Bone marrow (tissue), 2 donors: ENCODE measurements around the gene TIMP2.

Experiments
- DNase-seq, 2 donors: peaks; one replicate each; lab custom pipeline; 2025; lab: John Stamatoyannopoulos, UW

TIMP2 gene

DNA sequence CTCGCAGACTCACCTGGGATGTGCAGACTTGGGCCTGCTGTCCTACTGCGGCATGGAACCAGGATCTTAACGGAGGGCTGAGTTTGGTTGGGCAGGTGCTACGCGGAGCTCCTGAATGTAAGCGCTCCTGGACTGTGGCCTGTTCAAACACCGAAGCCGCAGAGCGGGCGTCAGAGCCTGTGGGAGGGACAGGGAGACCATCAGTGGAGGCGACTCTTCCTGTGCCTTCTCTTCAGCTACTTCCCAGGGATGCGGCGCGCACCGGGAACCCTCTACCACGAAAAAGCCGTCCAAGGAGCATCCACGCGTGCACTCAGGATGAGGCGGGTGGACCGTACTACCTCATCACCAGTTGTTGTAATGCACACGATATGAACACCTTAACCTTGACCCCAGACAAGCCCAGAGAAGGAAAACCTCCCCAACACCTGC lies 86.6 kb downstream of the TIMP2 start:
- DNase-seq = no peak

DNA sequence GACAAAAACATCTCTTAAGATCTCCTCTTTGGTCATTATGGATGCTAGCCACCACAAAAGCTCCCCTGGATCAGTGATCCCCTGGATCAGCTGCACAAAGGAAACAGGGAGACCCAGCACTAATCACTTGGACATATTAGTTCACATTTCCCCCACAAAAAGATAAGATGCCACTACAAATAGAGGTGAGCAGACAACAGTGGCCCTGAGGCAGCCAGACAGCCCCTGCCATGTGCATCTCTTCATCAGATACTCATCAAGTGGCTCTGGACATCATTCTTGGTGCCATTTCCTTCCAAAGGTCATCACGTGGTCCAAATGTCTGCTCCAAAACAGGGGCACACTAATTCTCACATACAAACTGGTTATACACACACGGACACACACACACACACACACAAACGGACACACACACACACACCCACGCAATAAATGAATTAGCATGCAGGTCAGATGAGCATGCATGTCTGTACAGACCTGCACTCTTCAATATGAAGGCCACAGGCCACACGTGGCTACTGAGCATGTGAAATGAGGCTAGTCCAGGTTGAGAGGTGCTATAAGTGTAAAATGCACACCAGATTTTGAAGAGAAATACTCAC lies 88.7 kb downstream of the TIMP2 start:
- DNase-seq = no peak

DNA sequence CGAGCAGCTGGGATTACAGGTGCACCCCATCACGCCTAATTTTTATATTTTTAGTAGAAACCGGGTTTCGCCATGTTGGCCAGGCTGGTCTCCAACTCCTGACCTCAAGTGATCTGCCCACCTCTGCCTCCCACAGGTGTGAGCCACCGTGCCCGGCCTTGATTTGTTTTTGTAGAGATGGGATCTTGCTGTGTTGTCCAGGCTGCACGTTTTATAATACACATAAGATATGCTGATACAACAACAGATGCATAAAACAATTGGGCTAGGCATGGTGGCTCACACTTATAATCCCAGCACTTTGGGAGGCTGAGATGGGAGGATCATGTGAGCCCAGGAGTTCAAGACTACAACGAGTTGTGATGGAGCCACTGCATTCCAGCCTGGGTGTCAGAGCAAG lies 90.6 kb downstream of the TIMP2 start:
- no peak for DNase-seq

DNA sequence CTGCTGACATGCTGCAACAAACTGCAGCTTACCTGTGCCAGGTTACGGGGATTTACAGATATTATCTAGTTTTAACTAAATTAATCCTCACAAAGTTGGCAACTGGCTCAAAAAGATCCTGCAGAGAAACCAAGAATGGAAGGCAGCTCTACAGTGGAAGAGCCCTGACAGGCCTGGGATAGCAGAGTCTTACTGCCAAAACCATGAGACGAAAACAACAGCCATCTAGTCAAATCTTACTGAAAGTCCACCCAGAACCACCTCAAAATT lies 92.7 kb downstream of the TIMP2 start:
- DNase-seq = no peak

DNA sequence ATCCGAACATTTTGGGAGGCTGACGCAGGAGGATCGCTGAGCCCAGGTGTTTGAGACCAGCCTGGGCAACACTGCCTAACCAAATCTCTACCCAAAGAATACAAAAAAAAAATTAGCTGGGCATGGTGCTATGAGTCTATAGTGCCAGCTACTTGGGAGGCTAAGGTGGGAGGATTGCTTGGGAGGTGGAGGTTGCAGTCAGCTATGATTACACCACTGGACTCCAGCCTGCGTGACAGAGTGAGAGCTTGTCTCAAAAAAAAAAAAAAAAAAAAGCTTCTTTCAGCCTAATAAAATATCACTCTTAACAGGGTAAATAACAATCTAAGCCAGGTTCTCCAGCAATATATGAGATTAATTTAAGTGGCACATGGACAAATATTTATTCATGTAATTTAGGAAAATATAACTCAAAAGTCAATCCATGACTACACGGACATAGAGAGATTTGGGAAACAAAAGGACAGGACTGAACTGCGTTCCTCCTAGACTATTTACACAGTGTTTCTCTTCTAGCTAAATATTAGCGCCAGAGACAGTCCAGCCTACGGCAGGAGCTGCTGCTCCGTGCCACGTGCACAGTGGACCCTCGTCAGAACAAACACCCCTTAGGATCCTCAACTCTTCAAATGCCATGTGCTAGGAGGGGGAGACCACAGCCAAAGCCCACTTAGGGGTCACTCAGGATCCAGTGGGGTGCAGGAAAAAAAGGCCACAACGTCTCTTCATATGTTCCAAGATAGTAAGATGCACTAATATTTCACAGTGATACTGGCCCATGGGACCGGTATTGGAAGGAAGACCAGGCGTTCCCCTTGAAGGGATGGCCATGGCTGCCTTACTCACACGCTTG lies 93.3 kb downstream of the TIMP2 start:
- no peak for DNase-seq

DNA sequence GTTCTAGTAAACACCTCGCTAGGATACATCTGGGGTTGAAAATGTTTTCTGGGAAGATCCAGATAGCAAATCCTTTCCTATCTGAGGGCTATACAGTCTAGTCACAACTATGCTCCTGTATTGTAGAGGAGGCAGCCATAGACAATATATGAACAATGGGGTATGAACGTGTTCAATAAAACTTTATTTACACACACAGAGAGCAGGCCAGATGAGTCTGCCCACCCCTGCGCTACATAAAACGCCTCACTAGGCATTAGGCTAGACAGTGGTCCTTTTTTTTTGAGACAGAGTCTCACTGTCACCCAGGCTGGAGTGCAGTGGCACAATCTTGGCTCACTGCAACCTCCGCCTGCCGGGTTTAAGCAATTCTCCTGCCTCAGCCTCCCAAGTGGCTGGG lies 95.7 kb downstream of the TIMP2 start:
- DNase-seq = no peak

DNA sequence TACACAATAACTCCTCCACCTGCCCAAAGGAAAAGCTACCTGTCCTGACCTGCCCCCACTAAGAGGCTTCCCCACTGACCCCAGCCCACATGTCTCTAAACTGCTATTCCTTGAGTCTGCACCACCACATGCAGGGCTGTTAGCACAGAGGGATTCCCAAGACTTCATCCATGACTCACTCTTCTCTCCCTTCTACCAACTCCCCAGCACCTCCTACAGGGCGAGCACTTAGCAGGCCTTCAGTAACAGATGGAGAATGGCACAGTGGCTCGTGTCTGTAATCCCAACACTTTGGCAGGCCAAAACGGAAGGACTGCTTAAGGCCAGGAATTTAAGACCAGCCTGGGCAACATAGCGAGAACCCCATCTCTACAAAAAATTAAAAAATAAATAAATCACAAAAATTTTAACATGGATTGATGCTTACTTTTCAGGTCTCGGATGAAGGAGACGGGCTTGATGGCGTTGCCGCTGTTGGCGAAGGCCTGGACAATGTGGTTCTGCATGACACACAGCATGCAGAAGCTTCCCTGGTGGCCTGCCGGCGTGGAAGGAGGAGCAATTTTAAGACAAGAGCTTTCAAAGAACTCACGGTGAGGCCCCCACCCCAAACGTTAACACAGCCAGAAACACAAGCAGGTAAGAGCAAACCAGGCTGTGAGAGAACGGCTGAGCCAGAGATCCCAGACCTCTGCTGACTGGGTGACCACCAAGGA lies 96.6 kb downstream of the TIMP2 start:
- DNase-seq = no peak

DNA sequence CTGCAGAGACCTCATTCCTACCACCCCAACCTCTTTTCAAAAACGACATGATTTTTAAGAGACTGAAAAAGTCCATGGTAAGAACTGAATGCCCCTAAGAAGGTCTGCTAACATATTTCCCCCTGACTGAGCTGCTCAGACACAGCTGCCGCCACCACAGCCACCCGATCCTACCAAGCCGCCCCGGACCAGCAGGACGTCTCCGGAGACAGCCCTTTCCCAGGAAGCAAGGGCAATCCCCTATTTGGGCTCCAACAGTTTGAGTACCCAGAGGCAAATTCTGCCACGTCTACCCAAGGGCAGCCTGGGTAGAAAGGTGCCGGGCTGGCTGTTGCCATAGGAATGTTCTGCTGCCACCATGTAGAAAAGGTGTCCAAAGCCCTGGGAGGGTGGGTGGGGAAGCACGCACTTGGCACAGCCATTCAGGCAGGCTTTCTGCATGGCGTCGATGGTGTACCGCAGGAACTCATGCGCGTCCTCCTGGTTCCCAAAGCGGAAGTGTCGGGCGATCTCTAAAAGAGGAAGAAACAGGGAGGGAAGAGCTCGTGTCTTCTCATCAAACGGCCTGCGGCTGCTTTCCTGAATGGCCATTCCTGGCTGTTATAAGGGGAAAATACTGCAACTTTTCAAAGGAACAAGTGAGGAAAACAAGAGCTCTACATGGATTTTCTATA lies 98.2 kb downstream of the TIMP2 start:
- DNase-seq = no peak

DNA sequence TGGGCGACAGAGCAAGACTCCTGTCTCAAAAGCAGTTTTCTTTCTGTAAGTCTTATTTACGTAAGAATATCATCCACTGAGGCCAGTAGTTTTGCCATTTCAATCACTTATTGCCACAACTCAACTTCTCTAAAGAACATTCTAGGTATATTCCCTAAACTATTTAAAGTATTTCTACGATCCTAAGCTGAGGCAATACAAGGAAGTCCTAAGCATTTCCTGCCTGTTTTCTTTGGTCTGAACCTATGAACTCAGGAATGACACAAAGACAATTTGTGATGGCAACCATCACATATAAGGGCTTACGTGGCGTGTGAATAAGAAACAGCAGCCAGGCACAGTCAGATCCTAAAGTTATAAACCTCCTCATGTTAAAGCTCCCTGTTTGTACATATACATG lies 98.8 kb downstream of the TIMP2 start:
- DNase-seq = no peak

DNA sequence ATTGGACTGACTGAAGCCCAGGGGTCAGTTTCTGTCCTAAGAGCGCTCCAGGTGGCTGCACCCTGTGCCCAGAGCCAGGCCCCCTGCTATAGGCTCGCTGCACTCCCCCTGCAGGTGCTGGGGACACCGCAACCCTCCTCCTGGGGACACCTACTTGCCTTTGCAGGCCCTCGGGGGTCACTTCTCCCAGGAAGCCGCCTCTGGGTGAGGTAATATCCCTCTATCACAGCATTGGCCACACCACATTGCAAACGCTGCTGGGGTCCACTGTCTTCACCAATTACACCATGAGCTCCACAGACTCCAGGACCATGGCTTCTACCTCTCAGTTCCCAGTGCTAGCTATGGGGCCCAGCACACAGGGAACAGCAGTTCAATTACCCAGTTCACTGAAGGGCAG lies 99.5 kb downstream of the TIMP2 start:
- DNase-seq = no peak

DNA sequence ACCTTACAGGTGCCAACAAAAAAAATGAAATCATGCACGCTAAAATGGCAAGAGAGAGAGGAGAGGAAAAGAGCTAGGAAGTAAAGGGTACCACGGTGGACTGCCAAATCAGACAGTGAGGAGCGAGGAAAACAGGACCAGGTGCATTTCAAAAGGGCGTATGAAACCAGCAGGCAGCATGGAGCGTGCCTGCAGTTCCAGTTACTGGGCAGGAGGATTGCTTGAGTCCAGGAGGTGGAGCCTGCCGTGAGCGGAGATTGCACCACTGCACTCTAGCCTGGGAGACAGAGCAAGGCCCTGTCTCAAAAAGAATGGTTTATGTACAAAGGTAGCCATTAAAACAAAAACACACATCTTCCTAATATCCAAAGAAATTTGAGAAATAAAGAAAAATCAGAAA lies 100.9 kb downstream of the TIMP2 start:
- DNase-seq = no peak

DNA sequence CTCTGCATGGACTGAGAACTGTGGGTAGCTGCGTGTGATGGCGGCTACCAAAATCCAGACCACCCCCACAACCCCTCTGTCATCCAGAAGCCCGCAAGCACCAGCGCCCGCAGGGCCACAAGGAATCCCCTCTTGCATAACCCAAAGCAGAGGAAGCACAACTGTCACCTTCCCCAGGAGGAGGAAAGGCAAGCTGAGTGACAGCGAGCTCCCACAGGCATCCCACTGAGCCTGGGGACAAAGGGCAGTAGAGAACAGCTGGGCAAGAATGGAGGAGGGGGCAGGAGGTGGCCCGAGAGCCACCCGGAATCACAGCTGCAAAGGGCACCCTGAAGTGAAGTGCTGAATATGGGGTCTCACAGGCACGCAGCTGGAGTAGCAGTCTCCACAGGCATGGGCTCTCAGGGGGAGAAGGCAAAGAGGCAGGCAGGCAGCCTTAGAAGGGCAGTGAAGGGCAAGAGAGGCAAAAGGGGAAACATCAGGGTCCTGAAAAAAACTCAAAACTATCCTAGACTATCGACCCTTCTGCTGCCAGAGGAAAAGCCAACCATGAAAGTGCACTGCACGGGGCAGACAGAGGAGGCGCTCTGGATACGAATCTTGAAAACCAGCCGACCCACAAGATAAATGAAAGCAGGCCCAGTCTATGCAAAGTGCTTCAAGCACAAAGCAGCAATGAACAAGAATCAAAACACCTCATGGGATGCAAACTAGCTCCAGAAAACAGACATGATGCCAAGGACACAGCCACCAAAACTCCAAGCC lies 101.7 kb downstream of the TIMP2 start:
- no peak for DNase-seq

DNA sequence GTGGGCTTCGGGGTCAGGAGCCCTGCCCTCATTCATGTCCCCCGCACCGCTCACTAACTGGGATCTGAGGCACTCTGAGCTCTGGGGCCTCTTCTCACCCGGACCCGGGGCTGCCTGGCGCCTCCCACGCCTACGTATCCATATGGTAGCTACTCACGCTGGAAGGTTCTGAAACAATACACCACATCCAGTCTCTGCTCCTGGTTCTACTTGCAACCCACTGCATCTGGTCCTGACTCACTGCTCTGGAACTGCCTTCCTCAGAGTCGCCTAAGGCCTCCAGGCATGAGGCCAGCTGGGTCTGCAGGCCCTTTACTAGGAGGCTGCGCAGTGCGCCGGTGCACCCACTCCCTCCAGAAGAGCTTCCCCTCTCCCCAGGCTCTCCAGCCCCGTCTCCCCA lies 102.6 kb downstream of the TIMP2 start:
- DNase-seq = no peak

DNA sequence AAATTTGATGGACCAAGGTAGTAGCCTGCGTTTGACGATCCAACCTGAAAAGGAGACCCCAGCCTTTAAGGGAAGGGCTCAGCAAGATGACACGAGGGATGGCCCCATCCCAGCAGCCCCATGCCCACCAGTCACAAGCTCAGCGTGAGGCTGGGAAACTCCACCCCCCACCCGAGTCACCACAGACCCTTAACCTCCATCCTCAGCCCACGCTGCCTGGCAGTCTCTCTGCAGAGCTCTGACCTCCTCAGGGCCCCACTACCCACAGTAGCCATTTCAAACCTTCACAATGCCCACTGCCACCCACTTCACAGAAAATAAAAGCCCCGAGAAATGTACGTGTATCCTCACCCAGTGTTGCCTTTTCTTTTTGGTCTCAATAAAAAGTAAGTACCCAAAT lies 103.2 kb downstream of the TIMP2 start:
- no peak for DNase-seq

DNA sequence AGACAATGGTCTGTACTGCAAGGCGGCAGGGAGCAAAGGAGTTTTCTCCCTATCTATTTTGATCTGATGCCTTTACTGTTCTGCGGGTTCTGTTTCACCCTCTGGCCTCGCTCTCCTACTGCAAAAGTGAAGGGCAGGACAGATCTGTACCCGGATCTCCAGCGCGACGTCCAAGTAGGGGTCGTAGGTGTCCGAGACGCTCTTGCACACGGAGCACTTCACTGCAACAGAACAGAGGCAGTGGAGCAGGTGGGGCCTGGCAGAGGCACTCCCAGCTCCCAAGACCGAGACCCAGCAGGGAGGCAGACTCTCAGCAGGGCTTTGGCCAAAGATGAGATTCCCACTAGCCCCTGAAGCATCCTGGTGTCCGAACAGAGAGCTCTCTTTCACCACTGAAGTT lies 104.3 kb downstream of the TIMP2 start:
- no peak for DNase-seq

DNA sequence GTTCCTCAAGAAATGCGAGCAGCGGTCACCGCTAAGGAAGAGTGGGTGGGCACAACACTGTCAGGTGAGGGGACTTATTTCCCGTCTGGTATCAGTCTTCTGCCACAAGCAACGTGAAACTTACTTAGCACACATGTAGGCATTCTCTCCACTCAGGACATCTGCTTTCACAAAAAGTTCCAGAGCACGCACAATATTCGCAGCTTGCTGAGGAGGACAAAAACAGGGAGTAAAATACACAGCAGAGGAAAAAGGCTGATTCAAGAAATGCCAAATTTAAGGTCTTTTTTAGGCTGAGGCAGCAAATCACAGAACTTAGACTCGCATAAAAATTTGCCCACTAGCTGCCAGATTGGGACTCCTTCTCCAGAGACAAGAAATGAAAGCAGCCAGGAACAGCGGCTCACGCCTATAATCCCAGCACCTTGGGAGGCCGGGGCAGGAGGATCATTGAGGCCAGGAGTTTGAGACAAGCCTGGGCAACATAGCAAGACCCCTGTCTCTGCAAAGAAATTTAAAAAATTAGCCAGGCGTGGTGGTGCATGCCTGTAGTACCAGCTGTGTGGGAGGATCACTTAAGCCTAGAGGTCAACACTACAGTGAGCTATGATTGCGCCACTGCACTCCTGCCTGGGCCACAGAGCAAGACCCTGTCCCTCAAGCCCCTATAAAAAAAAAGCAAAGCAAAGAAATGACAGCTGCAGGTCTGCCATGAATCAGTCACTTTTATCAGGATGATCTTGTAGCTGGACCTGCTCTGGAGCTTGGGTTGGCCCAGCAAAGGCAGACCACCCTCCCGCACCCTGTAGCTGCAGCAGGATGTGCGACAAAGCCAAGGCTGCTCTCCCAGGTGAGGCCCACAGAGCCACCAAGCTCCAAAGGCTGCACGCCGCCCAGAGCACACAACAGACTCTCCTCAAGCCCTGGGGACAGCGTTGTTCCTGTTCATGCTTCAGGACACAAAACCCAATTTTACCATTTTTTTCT lies 105.1 kb downstream of the TIMP2 start:
- no peak for DNase-seq

DNA sequence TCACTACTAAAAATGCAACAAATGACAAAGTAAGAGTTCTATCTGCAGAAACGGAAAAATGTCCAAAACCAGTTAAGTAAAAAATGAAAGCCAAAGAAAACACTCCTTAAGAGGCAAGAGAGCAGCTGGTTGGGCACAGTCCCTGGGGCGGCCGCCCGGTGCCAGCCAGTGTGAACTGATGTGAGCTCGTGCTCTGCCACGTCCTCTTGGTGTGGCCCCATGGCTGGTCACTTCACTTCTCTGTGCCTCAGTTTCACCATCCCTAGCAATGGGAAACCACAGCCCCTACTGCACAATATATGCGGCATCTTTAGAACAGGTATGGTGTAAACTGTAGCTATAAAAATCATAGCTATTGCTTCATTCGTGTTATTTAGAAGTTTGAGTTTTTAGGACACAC lies 105.8 kb downstream of the TIMP2 start:
- DNase-seq = no peak

DNA sequence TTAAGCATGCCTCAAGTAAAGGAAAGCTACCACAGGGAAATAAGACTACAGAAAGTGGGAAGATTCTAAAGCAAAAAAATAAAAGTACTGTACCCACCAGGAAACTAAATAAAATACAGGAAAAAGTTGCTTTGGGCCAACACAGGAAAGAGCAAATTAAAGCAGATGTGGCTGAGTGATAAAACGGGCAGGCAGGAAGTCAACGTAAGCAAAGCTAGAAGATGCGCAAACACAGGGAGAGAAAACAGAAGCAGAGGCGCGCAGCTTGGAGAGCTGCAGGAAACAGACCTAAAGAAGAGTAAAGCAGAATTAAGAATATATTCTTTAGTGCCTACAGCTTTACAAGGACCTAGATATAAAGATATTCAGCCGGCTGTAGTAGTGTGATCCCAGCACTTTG lies 106.3 kb downstream of the TIMP2 start:
- peak in 1 of 2 donors; percentile 98 for DNase-seq

DNA sequence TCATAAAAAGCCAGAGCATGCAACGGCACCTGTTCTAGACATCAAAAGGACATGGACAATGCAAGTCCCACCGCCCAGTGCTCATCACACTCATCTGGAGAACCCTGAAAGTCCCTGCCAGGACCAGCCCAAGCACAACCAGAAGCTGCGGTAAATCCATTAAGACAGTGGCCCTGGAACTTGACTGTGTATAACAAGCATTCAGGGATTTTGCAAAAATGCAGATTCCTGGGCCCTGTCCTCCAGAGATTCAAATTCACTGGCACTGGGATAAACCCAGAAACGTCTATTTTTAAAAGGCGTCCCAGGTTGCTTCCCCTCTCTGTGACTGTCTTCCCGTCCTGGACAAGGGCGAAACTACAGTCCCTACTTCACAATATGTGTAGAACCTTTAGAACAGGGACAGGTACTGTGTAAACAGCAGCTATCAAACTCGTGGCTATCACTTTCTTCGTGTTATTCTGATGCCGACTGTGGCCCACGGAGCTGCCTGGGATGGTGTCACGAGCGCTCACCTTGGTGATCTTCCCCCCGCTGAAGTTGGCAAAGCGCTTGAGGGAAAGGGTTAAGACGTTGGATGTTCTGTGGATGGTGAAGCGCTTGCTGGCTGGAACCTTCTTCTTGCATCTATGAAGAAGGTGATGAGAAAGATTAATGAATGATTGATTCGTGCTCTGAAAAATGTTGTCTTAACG lies 106.9 kb downstream of the TIMP2 start:
- DNase-seq = no peak

DNA sequence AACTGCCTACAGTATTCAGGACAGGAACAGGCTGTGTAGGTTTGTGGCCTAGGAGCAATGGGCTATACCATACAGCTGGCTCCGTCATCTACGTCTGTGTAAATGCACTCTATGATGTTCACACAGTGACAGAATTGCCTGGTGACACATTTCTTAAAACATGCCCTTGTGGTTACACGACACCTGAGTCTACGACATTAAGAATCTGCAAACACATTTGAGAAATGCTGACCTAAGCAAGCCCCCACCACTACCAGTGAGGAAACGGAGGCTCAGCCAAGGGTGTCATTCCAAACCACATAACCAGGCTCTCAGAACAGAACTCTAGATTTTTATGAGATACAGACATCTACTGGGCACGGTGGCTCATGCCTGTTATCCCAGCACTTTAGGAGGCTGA lies 108.1 kb downstream of the TIMP2 start:
- DNase-seq = no peak
